Loucy (cell line): ENCODE data around the gene PCDHGA11.

Experiments used
- EZH2phosphoT487 ChIP-seq: fragments of 200-600 bp; IDR thresholded peaks from 2 replicates; pipeline ENCODE4 v1.6.1; 2018; ENCODE audit warnings: antibody characterized with exemption, mild to moderate bottlenecking, moderate library complexity, borderline replicate concordance
- TF ChIP-seq, protein P1 (sequence below): fragments of 200-600 bp; sonication (generic); conservative IDR thresholded peaks from 2 replicates; pipeline ENCODE4 v1.5.1; 2014; ENCODE audit warnings: mild to moderate bottlenecking, antibody characterized with exemption, low read length

DNA sequence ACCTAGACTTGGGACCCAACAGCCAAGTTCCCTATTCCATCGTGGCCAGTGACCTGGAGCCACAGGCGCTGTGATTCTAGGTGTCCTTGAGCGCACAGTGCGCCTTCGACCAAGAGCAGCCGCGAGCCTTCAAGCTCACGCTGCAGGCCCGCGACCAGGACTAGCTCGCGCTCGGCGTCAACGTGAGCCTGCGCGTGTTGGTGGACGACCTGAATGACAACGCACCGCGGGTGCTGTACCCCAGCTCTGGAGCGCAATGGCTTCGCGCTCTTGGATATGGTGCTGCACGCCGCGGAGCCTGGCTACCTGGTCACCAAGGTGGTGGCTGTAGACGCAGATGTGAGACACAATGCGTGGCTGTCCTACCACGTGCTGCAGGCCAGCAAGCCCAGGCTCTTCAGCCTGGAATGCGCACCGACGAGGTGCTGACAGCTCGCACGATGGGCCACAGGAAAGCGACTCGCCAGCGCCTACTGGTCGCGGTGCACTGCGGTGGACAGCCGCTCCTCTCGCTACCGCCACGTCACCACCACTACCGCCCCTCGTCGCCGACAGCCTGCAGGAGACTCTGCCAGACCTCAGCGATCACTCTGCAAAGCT, 20.8 kb downstream of the PCDHGA11 start:
- TF ChIP-seq, protein P1, sequence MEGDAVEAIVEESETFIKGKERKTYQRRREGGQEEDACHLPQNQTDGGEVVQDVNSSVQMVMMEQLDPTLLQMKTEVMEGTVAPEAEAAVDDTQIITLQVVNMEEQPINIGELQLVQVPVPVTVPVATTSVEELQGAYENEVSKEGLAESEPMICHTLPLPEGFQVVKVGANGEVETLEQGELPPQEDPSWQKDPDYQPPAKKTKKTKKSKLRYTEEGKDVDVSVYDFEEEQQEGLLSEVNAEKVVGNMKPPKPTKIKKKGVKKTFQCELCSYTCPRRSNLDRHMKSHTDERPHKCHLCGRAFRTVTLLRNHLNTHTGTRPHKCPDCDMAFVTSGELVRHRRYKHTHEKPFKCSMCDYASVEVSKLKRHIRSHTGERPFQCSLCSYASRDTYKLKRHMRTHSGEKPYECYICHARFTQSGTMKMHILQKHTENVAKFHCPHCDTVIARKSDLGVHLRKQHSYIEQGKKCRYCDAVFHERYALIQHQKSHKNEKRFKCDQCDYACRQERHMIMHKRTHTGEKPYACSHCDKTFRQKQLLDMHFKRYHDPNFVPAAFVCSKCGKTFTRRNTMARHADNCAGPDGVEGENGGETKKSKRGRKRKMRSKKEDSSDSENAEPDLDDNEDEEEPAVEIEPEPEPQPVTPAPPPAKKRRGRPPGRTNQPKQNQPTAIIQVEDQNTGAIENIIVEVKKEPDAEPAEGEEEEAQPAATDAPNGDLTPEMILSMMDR: no peak
- TF ChIP-seq EZH2phosphoT487: no peak
